Measurements from ENCODE around the gene MFAP2.

Gene MFAP2

DNA sequence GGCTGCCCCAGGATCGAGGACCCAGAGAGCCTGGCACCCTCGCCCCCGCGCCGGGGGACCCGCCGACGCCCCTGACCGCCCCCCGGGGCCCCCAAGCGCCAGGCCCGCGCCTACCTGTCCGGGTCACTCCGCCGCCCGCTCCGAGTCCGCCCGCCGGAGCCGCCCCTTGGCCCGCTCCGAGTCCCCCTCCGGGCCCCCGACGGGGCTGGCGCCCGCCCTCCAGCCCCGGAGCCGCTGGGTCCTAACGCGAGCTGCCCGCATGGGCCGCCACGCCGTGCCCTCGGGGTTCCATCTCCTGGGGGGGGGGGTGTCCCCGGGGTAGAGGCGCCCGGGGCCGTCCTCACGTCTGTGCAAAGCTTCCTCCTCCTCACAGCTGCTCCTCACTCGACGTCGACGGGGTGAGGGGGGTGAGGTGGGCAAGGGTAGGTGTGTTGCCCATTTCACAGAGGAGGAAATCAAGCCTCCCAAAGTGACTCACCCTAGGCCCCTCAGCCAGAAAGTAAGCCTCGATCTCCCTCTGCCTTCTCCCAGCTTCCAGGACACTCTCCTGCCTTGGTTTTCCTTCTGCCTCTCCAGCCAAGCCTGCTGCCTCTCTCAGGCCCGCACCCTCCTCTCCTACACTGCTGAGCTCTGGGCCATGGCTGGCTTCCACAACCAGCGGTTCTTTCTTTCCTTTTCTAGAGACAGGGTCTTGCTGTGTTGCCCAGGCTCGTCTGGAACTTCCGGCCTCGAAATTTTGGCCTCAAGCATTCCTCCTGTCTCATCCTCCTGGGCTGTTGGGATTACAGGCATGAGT lies at the start of gene MFAP2:
TSS of gene MFAP2 (minus strand) at position 148 of the 796 bp plus-strand sequence. CDS start 2,347 bp downstream, outside the sequence.
- in situ Hi-C loops (cut with MboI; ENCODE audit: low sequenced_read_pairs, unreplicated experiment) = no loop called here

GRCh38 chr1:17030206-17030605 lies 49.8 kb upstream of the MFAP2 start:
- TF ChIP-seq, protein P1, sequence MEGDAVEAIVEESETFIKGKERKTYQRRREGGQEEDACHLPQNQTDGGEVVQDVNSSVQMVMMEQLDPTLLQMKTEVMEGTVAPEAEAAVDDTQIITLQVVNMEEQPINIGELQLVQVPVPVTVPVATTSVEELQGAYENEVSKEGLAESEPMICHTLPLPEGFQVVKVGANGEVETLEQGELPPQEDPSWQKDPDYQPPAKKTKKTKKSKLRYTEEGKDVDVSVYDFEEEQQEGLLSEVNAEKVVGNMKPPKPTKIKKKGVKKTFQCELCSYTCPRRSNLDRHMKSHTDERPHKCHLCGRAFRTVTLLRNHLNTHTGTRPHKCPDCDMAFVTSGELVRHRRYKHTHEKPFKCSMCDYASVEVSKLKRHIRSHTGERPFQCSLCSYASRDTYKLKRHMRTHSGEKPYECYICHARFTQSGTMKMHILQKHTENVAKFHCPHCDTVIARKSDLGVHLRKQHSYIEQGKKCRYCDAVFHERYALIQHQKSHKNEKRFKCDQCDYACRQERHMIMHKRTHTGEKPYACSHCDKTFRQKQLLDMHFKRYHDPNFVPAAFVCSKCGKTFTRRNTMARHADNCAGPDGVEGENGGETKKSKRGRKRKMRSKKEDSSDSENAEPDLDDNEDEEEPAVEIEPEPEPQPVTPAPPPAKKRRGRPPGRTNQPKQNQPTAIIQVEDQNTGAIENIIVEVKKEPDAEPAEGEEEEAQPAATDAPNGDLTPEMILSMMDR (IDR thresholded peaks at IDR 0.05; ENCODE audit: borderline replicate concordance, control extremely low read depth, extremely low read depth, insufficient read depth, missing control alignments) = no peak
- in situ Hi-C loops (cut with MboI; ENCODE audit: low sequenced_read_pairs, unreplicated experiment) = no loop called here
- no peak for DNase-seq (ENCODE audit: low spot score)

More for the DNA sequence above, at the start of gene MFAP2:
- DNase-seq (ENCODE audit: low spot score) = no peak
- TF ChIP-seq, protein P1 (IDR thresholded peaks at IDR 0.05; ENCODE audit: borderline replicate concordance, control extremely low read depth, extremely low read depth, insufficient read depth, missing control alignments) = no peak

- in situ Hi-C loops (cut with MboI; ENCODE audit: low sequenced_read_pairs, unreplicated experiment) = no loop called here
- DNase-seq (ENCODE audit: low spot score) = no peak
- TF ChIP-seq, protein P1 (IDR thresholded peaks at IDR 0.05; ENCODE audit: borderline replicate concordance, control extremely low read depth, extremely low read depth, insufficient read depth, missing control alignments) = no peak
Observed at GRCh38 chr1:17028662-17029188, 48.3 kb upstream of the MFAP2 start.

DNA sequence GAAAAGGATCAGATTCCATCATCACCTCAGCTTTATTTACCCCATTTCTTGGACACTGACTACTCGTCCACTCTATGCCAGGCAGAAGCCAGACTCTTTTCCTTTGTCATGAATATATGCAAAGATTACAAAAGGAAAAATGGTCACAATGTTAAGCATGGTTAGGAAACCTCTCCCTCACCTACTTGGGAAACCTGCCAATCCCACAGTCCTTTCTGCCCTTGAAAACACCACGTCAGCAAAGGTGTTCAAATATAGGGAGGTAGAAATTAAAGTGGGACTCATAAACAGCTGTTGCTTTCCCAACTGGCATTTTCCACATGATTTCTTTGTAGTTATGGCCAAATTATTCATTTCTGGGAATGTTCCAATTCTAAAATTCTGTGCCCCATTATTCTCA lies 47.5 kb upstream of the MFAP2 start:
- in situ Hi-C loops (cut with MboI; ENCODE audit: low sequenced_read_pairs, unreplicated experiment) = no loop called here
- TF ChIP-seq, protein P1 (IDR thresholded peaks at IDR 0.05; ENCODE audit: borderline replicate concordance, control extremely low read depth, extremely low read depth, insufficient read depth, missing control alignments) = no peak
- no peak for DNase-seq (ENCODE audit: low spot score)

- DNase-seq (ENCODE audit: low spot score) = no peak
- TF ChIP-seq, protein P1 (IDR thresholded peaks at IDR 0.05; ENCODE audit: borderline replicate concordance, control extremely low read depth, extremely low read depth, insufficient read depth, missing control alignments) = no peak
- in situ Hi-C loops (cut with MboI; ENCODE audit: low sequenced_read_pairs, unreplicated experiment) = no loop called here
Observed at GRCh38 chr1:17027403-17027802, 47.0 kb upstream of the MFAP2 start.

DNA sequence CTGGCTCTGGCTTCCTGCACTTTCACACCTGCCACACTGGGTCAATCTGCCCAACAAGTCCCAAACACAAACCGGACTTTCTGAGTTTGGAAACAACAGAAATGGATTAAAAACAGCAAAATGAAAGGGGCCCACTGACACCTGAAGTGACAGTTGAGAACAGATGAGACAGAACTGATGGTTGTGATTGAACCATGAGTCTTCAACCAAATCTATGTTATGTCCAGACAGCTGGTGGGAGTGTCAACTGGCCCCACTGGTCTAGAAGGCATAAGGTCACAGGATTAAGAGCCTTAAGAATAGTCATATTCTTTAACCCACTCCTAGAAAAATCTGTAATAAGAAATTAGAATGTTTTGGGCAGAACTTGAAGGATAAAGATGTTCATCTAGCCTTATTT lies 44.3 kb upstream of the MFAP2 start:
- in situ Hi-C loops (cut with MboI; ENCODE audit: low sequenced_read_pairs, unreplicated experiment) = no loop called here
- TF ChIP-seq, protein P1 (IDR thresholded peaks at IDR 0.05; ENCODE audit: borderline replicate concordance, control extremely low read depth, extremely low read depth, insufficient read depth, missing control alignments) = no peak
- no peak for DNase-seq (ENCODE audit: low spot score)
